HepG2 (cell line): ENCODE data around the gene RBSN. TPM values are rescaled to one million over a fixed set of nuclear protein-coding genes. Genes with fewer than 3 reads are reported as not detected.

Experiments used
- NFATC3 ChIP-seq: sonication (generic); formaldehyde crosslinking; IDR thresholded peaks from 2 replicates; pipeline ENCODE4 v1.5.1; 2020; ENCODE audit warnings: mild to moderate bottlenecking, missing genetic modification reagents
- NR3C1 ChIP-seq: sonication (generic); formaldehyde crosslinking; IDR thresholded peaks from 2 replicates; pipeline ENCODE4 v1.4.0; 2020; ENCODE audit warnings: missing genetic modification reagents
- POLR2AphosphoS2 ChIP-seq: IDR thresholded peaks from 2 replicates; pipeline ENCODE4 v1.6.1; 2011; ENCODE audit warnings: low read depth, low read length, improper control_type of control experiment
- TGIF2 ChIP-seq: IDR thresholded peaks from 2 replicates; pipeline ENCODE4 v1.6.1; 2016; ENCODE audit warnings: control low read depth, missing compliant biosample characterization
- ZNF235 ChIP-seq: sonication (generic); formaldehyde crosslinking; IDR thresholded peaks from 2 replicates; pipeline ENCODE4 v1.8.1; 2023; ENCODE audit warnings: mild to moderate bottlenecking, missing genetic modification reagents, borderline replicate concordance
- ZNF772 ChIP-seq: sonication (generic); formaldehyde crosslinking; IDR thresholded peaks from 2 replicates; pipeline ENCODE4 v1.5.0; 2020; ENCODE audit warnings: mild to moderate bottlenecking, missing genetic modification reagents
- polyA plus RNA-seq, 8 experiments: library from polyadenylated mRNA; depleted of rRNA in 3 of 8; stranded (reverse) in 7 of 8; unstranded in 1 of 8; fragments of >200 nt; fragmentation: Illumina TruSeq in 4 of 8; extraction: Trizol in 4 of 8; gene quantifications; 2 replicates each; pipeline versions ENCODE4 v1.2.1 to v1.2.3, GENCODE V29; 2011 to 2016; ENCODE audit warnings: low read depth in 4 of 8, missing spikeins in 1 of 8, mixed read lengths in 1 of 8; ENCODE audit not compliant: insufficient read depth in 1 of 8
- total RNA-seq, 5 experiments: library from RNA; depleted of rRNA; stranded (reverse); fragments of >200 nt; fragmentation: Illumina TruSeq; extraction: Trizol; gene quantifications; 2 replicates each; pipeline ENCODE4 v1.2.3, GENCODE V29; 2016; ENCODE audit warnings: low read depth in 1 of 5
- TF ChIP-seq, protein P1 (sequence below): sonication (generic); formaldehyde crosslinking; IDR thresholded peaks from 2 replicates; pipeline ENCODE4 v1.4.0; 2020; ENCODE audit warnings: missing genetic modification reagents, borderline replicate concordance
- TF ChIP-seq, protein P2 (sequence below): sonication (generic); formaldehyde crosslinking; IDR thresholded peaks from 2 replicates; pipeline ENCODE4 v1.4.0; 2020; ENCODE audit warnings: missing genetic modification reagents
- TF ChIP-seq, protein P3 (sequence below): sonication (generic); formaldehyde crosslinking; IDR thresholded peaks from 2 replicates; pipeline ENCODE4 v1.8.0; 2022; ENCODE audit warnings: low read depth, missing genetic modification reagents
- TF ChIP-seq, protein P4 (sequence below): sonication (generic); formaldehyde crosslinking; IDR thresholded peaks from 2 replicates; pipeline ENCODE4 v1.4.0; 2020; ENCODE audit warnings: missing genetic modification reagents
- TF ChIP-seq, protein P5 (sequence below): sonication (generic); formaldehyde crosslinking; IDR thresholded peaks from 2 replicates; pipeline ENCODE4 v1.9.0; 2022; ENCODE audit warnings: missing genetic modification reagents, mild to moderate bottlenecking, borderline replicate concordance

The RBSN gene
- total and polyA plus RNA-seq, 2 of the 13 experiments (the other 11 are each of a cell fraction or from before 2014, with no cell fraction given), result 7.9 to 11.8 TPM

DNA sequence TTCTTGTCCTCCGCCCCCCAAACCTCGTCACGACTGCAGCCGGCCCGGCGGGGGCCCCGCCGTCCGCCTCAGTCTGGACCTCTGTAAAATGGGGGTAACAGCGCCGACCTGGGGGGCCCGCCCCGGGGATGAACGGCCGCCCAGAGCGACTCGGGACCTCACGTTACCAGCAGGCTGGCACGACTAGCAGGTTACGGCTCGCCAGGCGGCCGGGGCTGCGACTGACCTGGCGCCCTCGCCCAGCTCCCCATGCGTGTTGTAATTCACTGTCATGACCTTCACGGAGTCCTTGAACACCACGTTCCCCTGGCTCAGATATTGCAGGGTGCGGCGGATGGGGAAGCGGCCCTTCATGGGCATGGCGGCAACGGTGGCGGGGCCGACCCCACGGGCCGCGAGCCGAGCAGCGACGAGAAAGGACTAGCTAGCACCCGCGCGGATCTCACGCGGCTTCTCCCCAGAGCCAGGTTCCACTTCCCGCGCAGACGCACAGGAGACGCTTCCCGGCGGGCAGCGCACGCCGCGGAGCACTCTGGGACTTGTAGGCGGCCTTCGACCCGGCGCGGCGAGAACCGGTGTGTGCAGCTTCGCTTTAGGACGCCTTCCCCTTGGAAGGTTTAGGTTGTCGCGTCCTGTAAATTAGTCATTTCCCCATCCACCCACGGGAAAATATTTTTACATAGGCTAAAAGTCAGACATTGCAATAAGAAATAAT, 34.0 kb downstream of the RBSN start, which contains the start of gene MRPS25 (continued):
- TF ChIP-seq, protein P1, sequence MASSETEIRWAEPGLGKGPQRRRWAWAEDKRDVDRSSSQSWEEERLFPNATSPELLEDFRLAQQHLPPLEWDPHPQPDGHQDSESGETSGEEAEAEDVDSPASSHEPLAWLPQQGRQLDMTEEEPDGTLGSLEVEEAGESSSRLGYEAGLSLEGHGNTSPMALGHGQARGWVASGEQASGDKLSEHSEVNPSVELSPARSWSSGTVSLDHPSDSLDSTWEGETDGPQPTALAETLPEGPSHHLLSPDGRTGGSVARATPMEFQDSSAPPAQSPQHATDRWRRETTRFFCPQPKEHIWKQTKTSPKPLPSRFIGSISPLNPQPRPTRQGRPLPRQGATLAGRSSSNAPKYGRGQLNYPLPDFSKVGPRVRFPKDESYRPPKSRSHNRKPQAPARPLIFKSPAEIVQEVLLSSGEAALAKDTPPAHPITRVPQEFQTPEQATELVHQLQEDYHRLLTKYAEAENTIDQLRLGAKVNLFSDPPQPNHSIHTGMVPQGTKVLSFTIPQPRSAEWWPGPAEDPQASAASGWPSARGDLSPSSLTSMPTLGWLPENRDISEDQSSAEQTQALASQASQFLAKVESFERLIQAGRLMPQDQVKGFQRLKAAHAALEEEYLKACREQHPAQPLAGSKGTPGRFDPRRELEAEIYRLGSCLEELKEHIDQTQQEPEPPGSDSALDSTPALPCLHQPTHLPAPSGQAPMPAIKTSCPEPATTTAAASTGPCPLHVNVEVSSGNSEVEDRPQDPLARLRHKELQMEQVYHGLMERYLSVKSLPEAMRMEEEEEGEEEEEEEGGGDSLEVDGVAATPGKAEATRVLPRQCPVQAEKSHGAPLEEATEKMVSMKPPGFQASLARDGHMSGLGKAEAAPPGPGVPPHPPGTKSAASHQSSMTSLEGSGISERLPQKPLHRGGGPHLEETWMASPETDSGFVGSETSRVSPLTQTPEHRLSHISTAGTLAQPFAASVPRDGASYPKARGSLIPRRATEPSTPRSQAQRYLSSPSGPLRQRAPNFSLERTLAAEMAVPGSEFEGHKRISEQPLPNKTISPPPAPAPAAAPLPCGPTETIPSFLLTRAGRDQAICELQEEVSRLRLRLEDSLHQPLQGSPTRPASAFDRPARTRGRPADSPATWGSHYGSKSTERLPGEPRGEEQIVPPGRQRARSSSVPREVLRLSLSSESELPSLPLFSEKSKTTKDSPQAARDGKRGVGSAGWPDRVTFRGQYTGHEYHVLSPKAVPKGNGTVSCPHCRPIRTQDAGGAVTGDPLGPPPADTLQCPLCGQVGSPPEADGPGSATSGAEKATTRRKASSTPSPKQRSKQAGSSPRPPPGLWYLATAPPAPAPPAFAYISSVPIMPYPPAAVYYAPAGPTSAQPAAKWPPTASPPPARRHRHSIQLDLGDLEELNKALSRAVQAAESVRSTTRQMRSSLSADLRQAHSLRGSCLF, result no peak
- TF ChIP-seq POLR2AphosphoS2 (no peak), NFATC3 (CRISPR knock-in tag) (no peak; the same call in 1 of the 2 replicates), NR3C1 (CRISPR knock-in tag) (no peak), ZNF235 (peak; percentile 69; the same call in 1 of the 2 replicates), ZNF772 (CRISPR knock-in tag) (peak; percentile 85; the same call in 1 of the 2 replicates), TGIF2 (CRISPR knock-in tag) (peak; percentile 57; the same call in 1 of the 2 replicates)
- TF ChIP-seq, protein P2, sequence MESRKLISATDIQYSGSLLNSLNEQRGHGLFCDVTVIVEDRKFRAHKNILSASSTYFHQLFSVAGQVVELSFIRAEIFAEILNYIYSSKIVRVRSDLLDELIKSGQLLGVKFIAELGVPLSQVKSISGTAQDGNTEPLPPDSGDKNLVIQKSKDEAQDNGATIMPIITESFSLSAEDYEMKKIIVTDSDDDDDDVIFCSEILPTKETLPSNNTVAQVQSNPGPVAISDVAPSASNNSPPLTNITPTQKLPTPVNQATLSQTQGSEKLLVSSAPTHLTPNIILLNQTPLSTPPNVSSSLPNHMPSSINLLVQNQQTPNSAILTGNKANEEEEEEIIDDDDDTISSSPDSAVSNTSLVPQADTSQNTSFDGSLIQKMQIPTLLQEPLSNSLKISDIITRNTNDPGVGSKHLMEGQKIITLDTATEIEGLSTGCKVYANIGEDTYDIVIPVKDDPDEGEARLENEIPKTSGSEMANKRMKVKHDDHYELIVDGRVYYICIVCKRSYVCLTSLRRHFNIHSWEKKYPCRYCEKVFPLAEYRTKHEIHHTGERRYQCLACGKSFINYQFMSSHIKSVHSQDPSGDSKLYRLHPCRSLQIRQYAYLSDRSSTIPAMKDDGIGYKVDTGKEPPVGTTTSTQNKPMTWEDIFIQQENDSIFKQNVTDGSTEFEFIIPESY, result peak; percentile 32; the same call in 1 of the 2 replicates
- TF ChIP-seq, protein P3, sequence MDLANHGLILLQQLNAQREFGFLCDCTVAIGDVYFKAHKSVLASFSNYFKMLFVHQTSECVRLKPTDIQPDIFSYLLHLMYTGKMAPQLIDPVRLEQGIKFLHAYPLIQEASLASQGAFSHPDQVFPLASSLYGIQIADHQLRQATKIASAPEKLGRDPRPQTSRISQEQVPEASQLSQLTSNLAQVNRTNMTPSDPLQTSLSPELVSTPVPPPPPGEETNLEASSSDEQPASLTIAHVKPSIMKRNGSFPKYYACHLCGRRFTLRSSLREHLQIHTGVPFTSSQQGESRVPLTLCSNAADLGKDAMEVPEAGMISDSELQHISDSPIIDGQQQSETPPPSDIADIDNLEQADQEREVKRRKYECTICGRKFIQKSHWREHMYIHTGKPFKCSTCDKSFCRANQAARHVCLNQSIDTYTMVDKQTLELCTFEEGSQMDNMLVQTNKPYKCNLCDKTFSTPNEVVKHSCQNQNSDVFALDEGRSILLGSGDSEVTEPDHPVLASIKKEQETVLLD (CRISPR knock-in tag), result no peak
- TF ChIP-seq, protein P4, sequence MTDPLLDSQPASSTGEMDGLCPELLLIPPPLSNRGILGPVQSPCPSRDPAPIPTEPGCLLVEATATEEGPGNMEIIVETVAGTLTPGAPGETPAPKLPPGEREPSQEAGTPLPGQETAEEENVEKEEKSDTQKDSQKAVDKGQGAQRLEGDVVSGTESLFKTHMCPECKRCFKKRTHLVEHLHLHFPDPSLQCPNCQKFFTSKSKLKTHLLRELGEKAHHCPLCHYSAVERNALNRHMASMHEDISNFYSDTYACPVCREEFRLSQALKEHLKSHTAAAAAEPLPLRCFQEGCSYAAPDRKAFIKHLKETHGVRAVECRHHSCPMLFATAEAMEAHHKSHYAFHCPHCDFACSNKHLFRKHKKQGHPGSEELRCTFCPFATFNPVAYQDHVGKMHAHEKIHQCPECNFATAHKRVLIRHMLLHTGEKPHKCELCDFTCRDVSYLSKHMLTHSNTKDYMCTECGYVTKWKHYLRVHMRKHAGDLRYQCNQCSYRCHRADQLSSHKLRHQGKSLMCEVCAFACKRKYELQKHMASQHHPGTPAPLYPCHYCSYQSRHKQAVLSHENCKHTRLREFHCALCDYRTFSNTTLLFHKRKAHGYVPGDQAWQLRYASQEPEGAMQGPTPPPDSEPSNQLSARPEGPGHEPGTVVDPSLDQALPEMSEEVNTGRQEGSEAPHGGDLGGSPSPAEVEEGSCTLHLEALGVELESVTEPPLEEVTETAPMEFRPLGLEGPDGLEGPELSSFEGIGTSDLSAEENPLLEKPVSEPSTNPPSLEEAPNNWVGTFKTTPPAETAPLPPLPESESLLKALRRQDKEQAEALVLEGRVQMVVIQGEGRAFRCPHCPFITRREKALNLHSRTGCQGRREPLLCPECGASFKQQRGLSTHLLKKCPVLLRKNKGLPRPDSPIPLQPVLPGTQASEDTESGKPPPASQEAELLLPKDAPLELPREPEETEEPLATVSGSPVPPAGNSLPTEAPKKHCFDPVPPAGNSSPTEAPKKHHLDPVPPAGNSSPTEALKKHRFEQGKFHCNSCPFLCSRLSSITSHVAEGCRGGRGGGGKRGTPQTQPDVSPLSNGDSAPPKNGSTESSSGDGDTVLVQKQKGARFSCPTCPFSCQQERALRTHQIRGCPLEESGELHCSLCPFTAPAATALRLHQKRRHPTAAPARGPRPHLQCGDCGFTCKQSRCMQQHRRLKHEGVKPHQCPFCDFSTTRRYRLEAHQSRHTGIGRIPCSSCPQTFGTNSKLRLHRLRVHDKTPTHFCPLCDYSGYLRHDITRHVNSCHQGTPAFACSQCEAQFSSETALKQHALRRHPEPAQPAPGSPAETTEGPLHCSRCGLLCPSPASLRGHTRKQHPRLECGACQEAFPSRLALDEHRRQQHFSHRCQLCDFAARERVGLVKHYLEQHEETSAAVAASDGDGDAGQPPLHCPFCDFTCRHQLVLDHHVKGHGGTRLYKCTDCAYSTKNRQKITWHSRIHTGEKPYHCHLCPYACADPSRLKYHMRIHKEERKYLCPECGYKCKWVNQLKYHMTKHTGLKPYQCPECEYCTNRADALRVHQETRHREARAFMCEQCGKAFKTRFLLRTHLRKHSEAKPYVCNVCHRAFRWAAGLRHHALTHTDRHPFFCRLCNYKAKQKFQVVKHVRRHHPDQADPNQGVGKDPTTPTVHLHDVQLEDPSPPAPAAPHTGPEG (CRISPR knock-in tag), result no peak
- TF ChIP-seq, protein P5, sequence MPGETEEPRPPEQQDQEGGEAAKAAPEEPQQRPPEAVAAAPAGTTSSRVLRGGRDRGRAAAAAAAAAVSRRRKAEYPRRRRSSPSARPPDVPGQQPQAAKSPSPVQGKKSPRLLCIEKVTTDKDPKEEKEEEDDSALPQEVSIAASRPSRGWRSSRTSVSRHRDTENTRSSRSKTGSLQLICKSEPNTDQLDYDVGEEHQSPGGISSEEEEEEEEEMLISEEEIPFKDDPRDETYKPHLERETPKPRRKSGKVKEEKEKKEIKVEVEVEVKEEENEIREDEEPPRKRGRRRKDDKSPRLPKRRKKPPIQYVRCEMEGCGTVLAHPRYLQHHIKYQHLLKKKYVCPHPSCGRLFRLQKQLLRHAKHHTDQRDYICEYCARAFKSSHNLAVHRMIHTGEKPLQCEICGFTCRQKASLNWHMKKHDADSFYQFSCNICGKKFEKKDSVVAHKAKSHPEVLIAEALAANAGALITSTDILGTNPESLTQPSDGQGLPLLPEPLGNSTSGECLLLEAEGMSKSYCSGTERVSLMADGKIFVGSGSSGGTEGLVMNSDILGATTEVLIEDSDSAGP, result peak; percentile 85
